ENCODE measurements around the gene IRF1.

GRCh38 chr5:132449060-132449459 lies 41.5 kb downstream of the IRF1 start:
- TF ChIP-seq CEBPB (IDR thresholded peaks at IDR 0.05) (no peak), NFIC (IDR thresholded peaks at IDR 0.05) (no peak), FOXM1 (IDR thresholded peaks at IDR 0.05; ENCODE audit: borderline replicate concordance, low read depth) (no peak), RAD21 (IDR thresholded peaks at IDR 0.05; ENCODE audit: low read depth) (no peak), TAF1 (IDR thresholded peaks at IDR 0.05; ENCODE audit: low read depth) (no peak), CREB1 (IDR thresholded peaks at IDR 0.05; ENCODE audit: low read depth) (no peak), EP300 (IDR thresholded peaks at IDR 0.05; ENCODE audit: borderline replicate concordance) (no peak), TEAD4 (IDR thresholded peaks at IDR 0.05) (no peak), TCF12 (IDR thresholded peaks at IDR 0.05; ENCODE audit: low read depth) (no peak)
- TF ChIP-seq, protein P1, sequence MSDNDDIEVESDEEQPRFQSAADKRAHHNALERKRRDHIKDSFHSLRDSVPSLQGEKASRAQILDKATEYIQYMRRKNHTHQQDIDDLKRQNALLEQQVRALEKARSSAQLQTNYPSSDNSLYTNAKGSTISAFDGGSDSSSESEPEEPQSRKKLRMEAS (IDR thresholded peaks at IDR 0.05): no peak
- TF ChIP-seq, protein P2, sequence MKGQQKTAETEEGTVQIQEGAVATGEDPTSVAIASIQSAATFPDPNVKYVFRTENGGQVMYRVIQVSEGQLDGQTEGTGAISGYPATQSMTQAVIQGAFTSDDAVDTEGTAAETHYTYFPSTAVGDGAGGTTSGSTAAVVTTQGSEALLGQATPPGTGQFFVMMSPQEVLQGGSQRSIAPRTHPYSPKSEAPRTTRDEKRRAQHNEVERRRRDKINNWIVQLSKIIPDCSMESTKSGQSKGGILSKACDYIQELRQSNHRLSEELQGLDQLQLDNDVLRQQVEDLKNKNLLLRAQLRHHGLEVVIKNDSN (IDR thresholded peaks at IDR 0.05): no peak
- TF ChIP-seq, protein P3, sequence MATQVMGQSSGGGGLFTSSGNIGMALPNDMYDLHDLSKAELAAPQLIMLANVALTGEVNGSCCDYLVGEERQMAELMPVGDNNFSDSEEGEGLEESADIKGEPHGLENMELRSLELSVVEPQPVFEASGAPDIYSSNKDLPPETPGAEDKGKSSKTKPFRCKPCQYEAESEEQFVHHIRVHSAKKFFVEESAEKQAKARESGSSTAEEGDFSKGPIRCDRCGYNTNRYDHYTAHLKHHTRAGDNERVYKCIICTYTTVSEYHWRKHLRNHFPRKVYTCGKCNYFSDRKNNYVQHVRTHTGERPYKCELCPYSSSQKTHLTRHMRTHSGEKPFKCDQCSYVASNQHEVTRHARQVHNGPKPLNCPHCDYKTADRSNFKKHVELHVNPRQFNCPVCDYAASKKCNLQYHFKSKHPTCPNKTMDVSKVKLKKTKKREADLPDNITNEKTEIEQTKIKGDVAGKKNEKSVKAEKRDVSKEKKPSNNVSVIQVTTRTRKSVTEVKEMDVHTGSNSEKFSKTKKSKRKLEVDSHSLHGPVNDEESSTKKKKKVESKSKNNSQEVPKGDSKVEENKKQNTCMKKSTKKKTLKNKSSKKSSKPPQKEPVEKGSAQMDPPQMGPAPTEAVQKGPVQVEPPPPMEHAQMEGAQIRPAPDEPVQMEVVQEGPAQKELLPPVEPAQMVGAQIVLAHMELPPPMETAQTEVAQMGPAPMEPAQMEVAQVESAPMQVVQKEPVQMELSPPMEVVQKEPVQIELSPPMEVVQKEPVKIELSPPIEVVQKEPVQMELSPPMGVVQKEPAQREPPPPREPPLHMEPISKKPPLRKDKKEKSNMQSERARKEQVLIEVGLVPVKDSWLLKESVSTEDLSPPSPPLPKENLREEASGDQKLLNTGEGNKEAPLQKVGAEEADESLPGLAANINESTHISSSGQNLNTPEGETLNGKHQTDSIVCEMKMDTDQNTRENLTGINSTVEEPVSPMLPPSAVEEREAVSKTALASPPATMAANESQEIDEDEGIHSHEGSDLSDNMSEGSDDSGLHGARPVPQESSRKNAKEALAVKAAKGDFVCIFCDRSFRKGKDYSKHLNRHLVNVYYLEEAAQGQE (IDR thresholded peaks at IDR 0.05; ENCODE audit: low read depth): no peak
